Umbilical cord (tissue), 2 donors: ENCODE results near the gene ASZ1. TPM values are rescaled to one million over a fixed set of nuclear protein-coding genes. Genes with fewer than 3 reads are reported as not detected.

Source experiments
- DNase-seq: peaks from one replicate; pipeline ENCODE4 v3.0.0-alpha.2; 2015; ENCODE audit warnings: low spot score
- total RNA-seq: library from RNA; depleted of rRNA; stranded (reverse); fragments of >200 nt; gene quantifications from one replicate; pipeline ENCODE4 v1.2.3, GENCODE V29; 2014; ENCODE audit warnings: low replicate concordance; ENCODE audit not compliant: insufficient read depth

Gene ASZ1
- total RNA-seq, 1 donor from 2014 or later = 4.8 TPM

DNA sequence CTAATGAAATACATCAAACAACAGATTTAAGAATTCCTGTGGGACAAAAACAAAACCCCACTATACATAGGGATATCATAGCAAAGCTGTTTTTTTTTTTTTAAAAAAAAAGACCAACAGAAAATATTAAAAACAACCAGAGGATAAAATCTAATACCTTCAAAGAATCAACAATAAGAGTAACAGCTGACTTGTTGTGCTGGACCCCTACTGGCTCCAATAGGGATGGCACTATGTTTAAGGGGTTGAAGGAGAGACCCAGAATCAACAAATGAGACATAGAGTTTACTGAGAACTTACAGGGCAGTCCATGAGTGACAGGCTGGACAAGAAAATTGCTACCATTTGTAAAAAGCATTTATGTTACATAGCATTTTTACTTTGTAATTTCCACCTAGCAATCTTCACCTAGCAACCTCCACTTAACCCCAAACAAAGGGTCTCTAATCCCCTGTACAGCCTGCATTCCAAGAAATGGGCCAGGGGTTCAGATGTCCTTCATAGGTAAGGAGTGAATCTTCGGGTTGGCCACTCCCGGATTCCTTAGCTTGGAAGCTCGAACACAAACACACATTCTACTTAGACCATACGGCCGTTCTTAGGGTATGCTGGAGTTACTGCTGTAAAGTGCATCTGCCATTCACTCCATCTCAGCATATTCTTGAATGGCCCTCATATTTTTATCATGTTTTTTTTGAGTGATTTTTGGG is 25.8 kb downstream of the ASZ1 start:
- DNase-seq = no peak

- no peak for DNase-seq
Observed at GRCh38 chr7:117399820-117400422, 27.4 kb downstream of the ASZ1 start.

DNA sequence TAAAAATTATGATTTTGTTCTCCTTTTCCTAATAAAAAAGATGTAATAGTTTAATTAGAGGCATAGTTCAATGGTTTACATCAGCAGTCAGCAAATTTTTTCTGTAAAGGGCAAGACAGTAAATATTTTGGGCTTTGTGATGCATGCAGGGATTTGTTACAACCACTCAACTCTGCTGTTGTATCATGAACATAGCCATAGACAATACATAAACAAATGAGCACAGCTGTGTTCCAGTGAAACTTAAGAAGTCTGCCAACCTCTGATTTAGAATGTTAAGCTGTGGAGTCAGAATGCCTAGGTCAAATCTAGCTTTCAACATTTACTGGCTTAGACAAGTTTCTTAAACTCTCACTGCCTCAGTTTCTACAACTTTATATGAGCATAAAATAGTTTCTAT is 31.6 kb downstream of the ASZ1 start:
- no peak for DNase-seq

- DNase-seq = no peak
Observed at GRCh38 chr7:117393781-117394180, 33.5 kb downstream of the ASZ1 start.

- DNase-seq = no peak
Observed at GRCh38 chr7:117389871-117390270, 37.4 kb downstream of the ASZ1 start.

DNA sequence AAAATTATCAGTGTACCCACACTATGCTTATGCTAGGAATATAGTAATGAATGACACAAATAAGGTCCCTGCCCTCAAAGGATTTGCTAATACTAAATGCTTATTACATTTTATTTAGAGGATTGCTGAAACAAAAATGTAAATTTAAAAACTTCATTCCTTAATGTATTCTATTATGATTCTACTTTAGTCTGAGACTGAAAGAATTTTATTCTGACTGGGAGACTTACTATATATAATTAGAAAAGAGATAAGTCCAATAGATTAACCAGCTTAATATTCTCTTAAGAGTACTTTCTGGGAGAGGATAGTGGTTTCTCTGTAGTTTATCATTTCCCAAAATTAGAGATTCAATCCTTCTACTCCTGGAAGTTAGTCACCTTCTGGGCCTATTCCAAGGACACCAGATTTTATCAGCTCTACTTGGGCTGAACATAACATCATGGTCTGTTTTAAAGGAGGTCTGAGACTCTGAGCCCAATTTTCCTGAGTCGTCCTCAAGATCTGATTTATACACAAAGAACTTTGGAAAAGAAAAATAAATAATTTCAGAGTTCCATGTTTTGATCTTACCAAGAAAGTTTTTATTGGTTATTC is 41.1 kb downstream of the ASZ1 start:
- peak; percentile 45 for DNase-seq

DNA sequence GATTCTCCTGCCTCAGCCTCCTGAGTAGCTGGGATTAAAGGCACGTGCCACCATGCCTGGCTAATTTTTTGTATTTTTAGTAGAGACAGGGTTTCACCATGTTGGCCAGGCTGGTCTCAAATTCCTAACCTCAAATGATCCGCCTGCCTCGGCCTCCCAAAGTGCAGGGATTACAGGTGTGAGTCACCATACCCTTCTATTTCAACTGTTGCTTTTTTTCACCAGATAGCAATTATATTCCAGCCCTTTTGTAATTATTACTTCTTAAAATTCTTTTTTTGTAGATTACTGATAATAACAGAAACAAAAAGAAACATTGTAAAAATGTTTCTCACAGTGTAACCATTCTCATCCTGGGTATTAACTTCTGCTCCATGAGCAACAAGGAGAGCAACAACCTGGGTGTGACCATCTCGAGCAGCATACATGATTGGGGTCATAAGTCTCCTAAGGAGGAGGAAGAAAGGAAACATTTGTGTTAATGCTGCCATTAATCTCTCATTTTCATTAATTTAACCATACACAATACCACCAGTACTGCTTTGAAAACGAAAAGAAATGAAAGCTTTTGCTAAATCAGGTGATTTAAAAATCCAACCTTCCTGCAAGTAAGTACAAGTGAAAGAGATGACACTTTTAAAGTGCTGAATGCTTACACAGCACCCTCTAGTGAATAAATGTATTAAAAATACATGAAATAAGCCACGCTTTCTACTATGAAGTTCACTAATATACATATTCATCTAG is 41.8 kb downstream of the ASZ1 start:
- DNase-seq = peak; percentile 46

- DNase-seq = peak; percentile 31
Observed at GRCh38 chr7:117384688-117385362, 42.5 kb downstream of the ASZ1 start.

- DNase-seq = no peak
Observed at GRCh38 chr7:117383483-117384189, 43.7 kb downstream of the ASZ1 start.

DNA sequence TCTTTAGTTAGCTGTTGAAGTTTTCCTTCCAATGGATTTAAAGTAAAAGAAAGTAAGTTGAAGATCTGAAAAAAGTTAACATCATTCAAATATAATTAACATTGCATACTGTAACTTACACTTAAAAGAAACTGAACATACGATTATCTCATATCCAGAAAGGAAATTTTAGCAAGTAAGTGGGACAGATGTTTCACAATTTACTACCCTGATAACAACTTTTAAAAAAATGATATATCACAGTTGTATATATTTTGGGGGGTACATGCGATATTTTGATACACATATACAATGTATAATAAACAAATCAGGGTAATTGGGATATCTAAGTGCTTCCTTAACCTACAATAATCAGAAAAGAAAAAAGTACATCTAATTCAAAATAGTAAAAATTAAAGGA is 44.2 kb downstream of the ASZ1 start:
- no peak for DNase-seq

DNA sequence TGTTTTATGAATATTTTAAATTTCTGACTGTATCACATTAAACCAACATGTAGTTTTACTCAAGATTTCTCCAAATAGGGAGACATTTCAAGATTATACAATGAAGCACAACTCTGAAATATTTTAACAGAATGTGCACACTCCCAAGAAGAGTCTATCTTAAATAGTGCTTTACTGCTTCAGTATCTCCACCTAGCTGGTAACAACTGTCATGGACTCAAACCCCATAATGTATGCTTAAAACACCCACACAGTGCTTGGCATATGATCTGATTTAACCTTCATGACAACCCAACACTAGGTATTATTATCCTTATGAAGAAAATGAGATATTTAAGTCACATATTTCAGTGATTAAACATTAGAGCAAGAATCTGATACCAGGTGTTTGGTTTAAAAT is 45.9 kb downstream of the ASZ1 start:
- DNase-seq = no peak

DNA sequence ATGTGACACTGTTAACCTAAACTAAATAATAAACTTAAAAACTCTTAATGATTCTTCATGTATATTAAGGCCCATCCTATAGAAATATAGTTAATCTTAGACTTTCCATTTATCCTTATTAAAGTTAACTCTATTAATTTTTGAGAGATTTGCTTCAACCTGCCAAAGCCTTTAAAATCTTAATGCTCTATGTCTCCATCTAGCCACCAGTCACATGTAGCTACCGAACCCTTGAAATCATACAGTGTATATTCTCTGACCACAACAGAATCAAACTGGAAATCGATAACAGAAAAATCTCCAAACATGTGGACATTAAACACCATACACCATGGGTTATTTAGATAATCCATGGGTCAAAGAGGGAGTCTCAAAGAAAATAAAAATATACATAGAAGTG is 51.9 kb downstream of the ASZ1 start:
- no peak for DNase-seq

DNA sequence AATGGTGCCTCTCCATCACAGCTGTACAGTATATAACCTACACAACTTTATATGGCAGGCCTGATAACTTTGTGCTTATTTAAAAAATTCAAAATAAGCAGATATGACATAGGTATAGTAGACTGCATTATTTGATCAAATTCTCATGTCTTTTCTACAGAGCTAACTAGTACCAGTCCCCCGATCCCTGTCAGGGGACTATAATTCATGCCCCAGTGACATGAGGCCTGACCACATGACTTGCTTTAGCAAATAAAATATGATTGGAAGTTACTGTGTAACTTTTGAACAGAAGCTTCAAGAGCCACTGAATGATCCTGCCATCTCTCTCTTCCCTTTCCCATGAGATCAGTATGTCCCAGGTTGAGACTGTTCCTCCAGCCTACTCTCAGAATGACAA is 55.2 kb downstream of the ASZ1 start:
- DNase-seq = no peak

DNA sequence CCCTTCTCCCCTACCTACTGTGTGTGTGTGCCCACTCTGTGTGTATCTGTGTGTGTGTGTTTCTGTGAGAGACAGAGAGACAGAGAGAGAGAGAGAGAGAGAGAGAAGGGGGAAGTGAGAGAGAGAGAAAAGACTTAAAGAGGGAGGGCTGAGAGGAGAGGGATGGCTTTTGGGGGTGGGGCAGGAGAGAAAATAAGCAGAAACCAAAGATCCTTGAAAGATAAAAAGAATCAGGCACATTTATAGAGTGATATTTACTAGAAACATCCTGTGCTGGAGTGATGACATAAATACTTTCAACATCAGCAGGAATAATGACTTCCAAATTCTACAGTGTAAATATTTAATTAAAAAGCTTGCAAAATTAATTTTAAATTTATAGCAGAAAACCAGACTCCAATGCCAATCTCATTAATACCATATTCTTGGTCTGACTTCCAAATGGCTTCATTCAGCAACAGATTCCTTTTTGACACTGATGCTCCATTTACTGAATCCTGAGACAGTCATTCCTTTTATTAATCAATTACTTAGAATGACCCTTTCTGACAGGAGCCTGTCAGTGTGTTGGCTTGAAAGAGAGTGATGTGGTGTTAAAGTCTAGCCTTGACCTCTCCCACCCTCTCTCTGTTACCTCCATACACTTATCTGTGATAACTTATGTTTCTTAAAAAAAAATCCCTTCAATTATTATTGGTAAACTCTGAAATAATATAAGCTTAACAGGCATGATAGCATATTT is 62.8 kb downstream of the ASZ1 start:
- no peak for DNase-seq

- no peak for DNase-seq
Observed at GRCh38 chr7:117362294-117362888, 64.9 kb downstream of the ASZ1 start.

DNA sequence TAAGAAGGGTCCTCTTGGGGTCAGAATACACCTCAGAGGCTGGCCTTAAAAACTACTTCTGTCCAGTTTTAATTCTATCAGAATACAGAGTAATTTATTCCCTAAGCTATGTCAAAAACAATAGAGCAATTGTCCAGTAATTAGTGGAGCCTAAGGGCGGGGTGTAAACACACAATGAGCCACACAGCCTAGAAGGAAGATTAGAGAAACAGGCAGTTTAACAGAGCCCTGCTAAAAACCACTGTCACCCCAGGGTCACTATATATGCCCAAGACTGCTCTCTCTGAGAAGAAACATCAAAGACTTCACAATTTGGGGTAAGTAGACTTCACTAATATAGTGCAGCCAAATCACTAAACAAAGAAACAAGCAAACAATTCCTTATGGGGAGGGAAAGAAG is 77.3 kb downstream of the ASZ1 start:
- DNase-seq = no peak

- DNase-seq = no peak
Observed at GRCh38 chr7:117349570-117349969, 77.7 kb downstream of the ASZ1 start.

- no peak for DNase-seq
Observed at GRCh38 chr7:117347962-117348672, 79.2 kb downstream of the ASZ1 start.

DNA sequence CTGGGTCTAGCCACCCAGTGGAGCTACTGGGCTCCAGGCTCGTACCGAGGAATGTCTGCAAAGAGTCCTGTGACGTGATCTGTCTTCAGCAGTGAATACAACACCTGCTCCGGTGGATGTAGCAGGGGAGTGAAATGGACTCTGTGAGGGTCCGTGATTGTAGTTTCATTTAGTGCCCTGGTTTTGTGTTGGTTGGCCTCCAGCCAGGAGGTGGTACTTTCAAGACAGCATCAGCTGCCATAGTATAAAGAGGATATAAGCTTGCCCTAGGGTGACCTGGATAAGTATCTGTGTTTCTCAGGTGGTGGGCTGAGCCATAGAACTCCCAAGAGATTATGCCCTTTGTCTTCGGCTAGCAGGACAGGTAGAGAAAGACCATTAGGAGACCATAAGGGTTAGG is 79.8 kb downstream of the ASZ1 start:
- DNase-seq = no peak

DNA sequence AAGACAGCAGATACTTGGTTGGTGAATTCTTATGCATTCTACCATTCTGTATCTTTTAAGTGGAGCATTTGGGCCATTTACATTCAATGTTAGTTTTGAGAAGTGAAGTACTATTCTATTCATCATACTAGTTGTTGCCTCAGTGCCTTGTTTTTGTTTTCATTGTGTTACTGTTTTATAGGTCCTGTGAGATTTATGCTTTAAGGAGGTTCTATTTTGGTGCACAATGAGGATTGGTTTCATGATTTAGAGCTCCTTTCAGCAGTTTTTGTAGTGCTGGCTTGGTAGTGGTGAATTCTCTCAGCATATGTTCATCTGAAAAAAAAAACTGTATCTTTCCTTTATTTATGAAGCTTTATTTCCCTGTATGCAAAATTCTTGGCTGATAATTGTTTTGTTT is 81.1 kb downstream of the ASZ1 start:
- no peak for DNase-seq
